K562 (cell line): ENCODE data around the gene TBXAS1. TPM values are rescaled to one million over a fixed set of nuclear protein-coding genes. Genes with fewer than 3 reads are reported as not detected.

Experiments
- ATAC-seq: fragments of 200-7000 bp; cut with Tn5 transposase; 3 replicates; pipeline ENCODE4 v1.9.1; 2020; ENCODE audit warnings: moderate library complexity
- BruUV-seq: library from RNA; stranded (reverse); fragments of 400-500 nt; replicated peaks from 2 replicates; lab custom pipeline; 2021; lab: Mats Ljungman, UMichigan
- CTCF ChIA-PET: fragments of 300-600 bp; formaldehyde crosslinking; extraction: SDS; loops from one replicate; lab custom pipeline; 2021; ENCODE audit warnings: low intra/inter-chr PET ratio; lab: Yijun Ruan, JAX
- POLR2A ChIA-PET: fragments of 300-600, 350-650 bp; sonication (Branson Sonifier 250); formaldehyde crosslinking; extraction: SDS; loops from one replicate; lab custom pipeline; 2021; ENCODE audit warnings: antibody characterized with exemption, inconsistent platforms; lab: Yijun Ruan, JAX
- DNase-seq, 4 experiments: peaks; one replicate each; pipeline versions ENCODE4 v3.0.0 to v3.0.0-alpha.2; 2011 to 2018; ENCODE audit warnings: low spot score in 3 of 4, mixed read lengths in 3 of 4; ENCODE audit errors: extremely low read depth in 1 of 4
- FAIRE-seq: peaks from 2 replicates; lab custom pipeline; 2011; peaks lifted over from hg19 to GRCh38; lab: Jason Lieb, UNC
- H2AFZ ChIP-seq: 2 replicates; pipeline ENCODE4 v1.6.0; 2011; ENCODE audit warnings: low read depth, low read length, control low read depth, inconsistent platforms
- H3K27ac ChIP-seq: fragments of 200-600 bp; 3 replicates; pipeline ENCODE4 v1.8.0; 2011; ENCODE audit warnings: low read depth, mild to moderate bottlenecking, control low read depth, inconsistent platforms, low read length, moderate library complexity, mixed read lengths; ENCODE audit errors: extremely low read depth
- H3K27me3 ChIP-seq, 2 experiments: fragments of 300-600 bp in 1 of 2; 2 replicates in 1 of 2; 3 replicates in 1 of 2; pipeline versions ENCODE4 v1.6.0 to v1.8.0; 2011; ENCODE audit warnings: inconsistent platforms in 2 of 2, low read length in 2 of 2, mild to moderate bottlenecking in 1 of 2, mixed read lengths in 1 of 2, moderate library complexity in 1 of 2; ENCODE audit not compliant: control insufficient read depth in 2 of 2, insufficient read depth in 2 of 2
- H3K36me3 ChIP-seq: fragments of 300-600 bp; 3 replicates; pipeline ENCODE4 v1.8.0; 2011; ENCODE audit warnings: mild to moderate bottlenecking, low read length, inconsistent platforms; ENCODE audit not compliant: control insufficient read depth, insufficient read depth
- H3K4me1 ChIP-seq, 2 experiments: fragments of 200-600 bp in 1 of 2; replicated peaks in 1 of 2; 2 replicates in 1 of 2; 3 replicates in 1 of 2; pipeline versions ENCODE4 v1.5.1 to v1.8.0; 2011; ENCODE audit warnings: inconsistent platforms in 2 of 2, low read length in 2 of 2, mild to moderate bottlenecking in 1 of 2, mixed read lengths in 1 of 2, moderate library complexity in 1 of 2; ENCODE audit not compliant: control insufficient read depth in 2 of 2, insufficient read depth in 2 of 2
- H3K4me2 ChIP-seq: 2 replicates; pipeline ENCODE4 v1.6.1; 2011; ENCODE audit warnings: low read length, control low read depth, inconsistent platforms, mixed read lengths; ENCODE audit not compliant: insufficient read depth
- H3K4me3 ChIP-seq: fragments of 200-600 bp; sonication (generic), shearing (Covaris generic); 2 replicates; pipeline ENCODE4 v1.5.1; 2016; ENCODE audit warnings: control low read depth, inconsistent platforms
- H3K79me2 ChIP-seq: fragments of 200-600 bp; 3 replicates; pipeline ENCODE4 v1.8.0; 2011; ENCODE audit warnings: low read length, inconsistent platforms; ENCODE audit not compliant: control insufficient read depth, insufficient read depth
- H3K9ac ChIP-seq, 2 experiments: 2 replicates each; pipeline versions ENCODE4 v1.6.0 to v1.6.1; 2011; ENCODE audit warnings: low read depth in 2 of 2, low read length in 2 of 2, control low read depth in 1 of 2, inconsistent platforms in 1 of 2, mild to moderate bottlenecking in 1 of 2, mixed read lengths in 1 of 2; ENCODE audit not compliant: insufficient read depth in 1 of 2
- H3K9me1 ChIP-seq: one replicate; pipeline ENCODE4 v1.6.0; 2011; ENCODE audit warnings: inconsistent platforms, mild to moderate bottlenecking, low read length, moderate library complexity; ENCODE audit not compliant: control insufficient read depth, insufficient read depth
- H3K9me3 ChIP-seq: replicated peaks from 2 replicates; pipeline ENCODE4 v1.5.1; 2011; ENCODE audit warnings: low read depth, low read length, inconsistent platforms; ENCODE audit not compliant: control insufficient read depth, insufficient read depth
- H4K20me1 ChIP-seq: replicated peaks from 2 replicates; pipeline ENCODE4 v1.6.1; 2011; ENCODE audit warnings: low read length, inconsistent platforms, mixed read lengths; ENCODE audit not compliant: control insufficient read depth, insufficient read depth
- DACH1 ChIP-seq: fragments of 450-650 bp; IDR thresholded peaks from 2 replicates; pipeline ENCODE4 v1.6.1; 2018; ENCODE audit not compliant: partially characterized antibody
- EP300 ChIP-seq: IDR thresholded peaks from 2 replicates; pipeline ENCODE4 v1.6.1; 2012; ENCODE audit warnings: low read length, improper control_type of control experiment
- POLR2AphosphoS5 ChIP-seq: IDR thresholded peaks from 2 replicates; pipeline ENCODE4 v1.6.1; 2011; ENCODE audit warnings: mild to moderate bottlenecking, low read depth, low read length, moderate library complexity; ENCODE audit not compliant: control insufficient read depth, insufficient read depth
- POLR2G ChIP-seq: fragments of 200-400 bp; formaldehyde crosslinking; IDR thresholded peaks from 2 replicates; pipeline ENCODE4 v1.6.1; 2017; ENCODE audit warnings: low read depth, mild to moderate bottlenecking, antibody characterized with exemption, low read length, moderate library complexity
- PRDM10 ChIP-seq: fragments of 450-650 bp; IDR thresholded peaks from 2 replicates; pipeline ENCODE4 v1.6.1; 2018; ENCODE audit not compliant: partially characterized antibody
- ZBTB34 ChIP-seq: fragments of 250-450 bp; sonication (Bioruptor Pico); IDR thresholded peaks from 2 replicates; pipeline ENCODE4 v1.8.0; 2021; ENCODE audit warnings: mild to moderate bottlenecking, moderate library complexity
- ZEB2 ChIP-seq: fragments of 450-650 bp; IDR thresholded peaks from 2 replicates; pipeline ENCODE4 v1.6.1; 2016
- ZNF316 ChIP-seq: fragments of 450-650 bp; IDR thresholded peaks from 2 replicates; pipeline ENCODE4 v1.6.1; 2016
- WGBS: fragments of 100-300 bp; shearing (Covaris generic); methylation state at CpG from one replicate; pipeline ENCODE4 v1.1.6; 2016; ENCODE audit warnings: low coverage, mixed read lengths; ENCODE audit not compliant: insufficient coverage; ENCODE audit errors: missing lambda C conversion rate; 5-methylcytosine and 5-hydroxymethylcytosine counted together
- in situ Hi-C: fragments of 300-500 bp; cut with MboI; formaldehyde crosslinking; loops from 4 replicates; pipeline ENCODE4 v1.15.0; 2018; ENCODE audit warnings: inconsistent platforms, mixed read lengths
- intact Hi-C: fragments of 100-400 bp; cut with micrococcal nuclease; formaldehyde crosslinking; loops from 2 replicates; pipeline ENCODE4 v1.14.2; 2022
- polyA plus RNA-seq, 8 experiments: library from polyadenylated mRNA; depleted of rRNA in 4 of 8; stranded (reverse) in 5 of 8; unstranded in 3 of 8; fragments of >200 nt; fragmentation: Nextera tagmentation in 2 of 8; fragmentation: Illumina TruSeq in 1 of 8; extraction: Ambion mirVana in 2 of 8; extraction: Trizol in 1 of 8; gene quantifications; 2 replicates each; pipeline versions ENCODE4 v1.2.1 to v1.2.3, GENCODE V29; 2011 to 2014; ENCODE audit warnings: inconsistent platforms in 1 of 8, missing spikeins in 1 of 8
- total RNA-seq, 7 experiments: library from RNA; depleted of rRNA in 6 of 7; stranded (reverse); fragments of >200 nt in 6 of 7; fragmentation: Illumina TruSeq in 2 of 7; extraction: Trizol in 2 of 7; gene quantifications; 2 replicates each; pipeline versions ENCODE4 v1.2.1 to v1.2.3, GENCODE V29; 2011 to 2021; ENCODE audit warnings: low replicate concordance in 1 of 7

TBXAS1 gene
- total and polyA plus RNA-seq, 9 of the 15 experiments (the other 6 are each of a cell fraction or from before 2014, with no cell fraction given) = 1.1 to 8.3 (median 1.9) TPM

- POLR2A ChIA-PET = interaction anchor here (0.7 to 1.4 kb wide), 2 partner anchors 67 to 130 kb away, joined by 3 to 5 read pairs; no protein-coding TSS in a partner anchor
- 6% methylated on average over 4 of the region's 4 CpGs for WGBS
Observed at GRCh38 chr7:139845443-139845805, 16.4 kb downstream of the TBXAS1 start.

More at GRCh38 chr7:139845443-139845805, 16.4 kb downstream of the TBXAS1 start:
- in situ Hi-C loops (no loop called here), intact Hi-C loops (no loop called here)
- no peak overlapping the region for H3K4me3 ChIP-seq
- no peak for DNase-seq
- H3K27me3 ChIP-seq = peaks cover 2 to 14% of the 10 kb centered on the region in 2 experiments; a peak in 4 of 5 replicates
- H3K36me3 ChIP-seq = no peaks in the 10 kb centered on the region
- H4K20me1 ChIP-seq = no peaks in the 10 kb centered on the region
- no peak overlapping the region for H3K4me2 ChIP-seq
- no peaks in the 10 kb centered on the region for H3K79me2 ChIP-seq
- no peak overlapping the region for H2AFZ ChIP-seq
- FAIRE-seq = no peak
- TF ChIP-seq ZBTB34 (CRISPR knock-in tag) = no peak
- TF ChIP-seq ZEB2 = no peak
- TF ChIP-seq DACH1 = no peak
- TF ChIP-seq ZNF316 = no peak
- TF ChIP-seq EP300 = no peak
- no peak for TF ChIP-seq POLR2AphosphoS5
- no peak for TF ChIP-seq POLR2G
- TF ChIP-seq PRDM10 = no peak
- TF ChIP-seq, all 486 proteins: peak for 0
- Histone ChIP-seq H3K9ac (no peak overlapping the region), H3K9me1 (no peaks in the 10 kb centered on the region), H3K9me3 (peaks cover 4% of the 10 kb centered on the region), H3K4me1 (peaks cover 0 to 4% of the 10 kb centered on the region in 2 experiments; a peak in 1 of 5 replicates), H3K27ac (no peak overlapping the region)
- CTCF ChIA-PET = no interaction called here
- no peak for ATAC-seq
- no TSS peak for BruUV-seq
